HEK293 (cell line): ENCODE measurements around the gene MXD4.

ENCODE experiments used
- EGR2 ChIP-seq: fragments of 450-650 bp; formaldehyde crosslinking; IDR thresholded peaks from 2 replicates; pipeline ENCODE4 v1.5.1; 2016; ENCODE audit warnings: low read depth, missing biosample characterization, missing genetic modification characterization
- KLF1 ChIP-seq: fragments of 450-650 bp; formaldehyde crosslinking; IDR thresholded peaks from 2 replicates; pipeline ENCODE4 v1.5.1; 2016; ENCODE audit warnings: missing biosample characterization, missing genetic modification characterization
- WT1 ChIP-seq: fragments of 450-650 bp; formaldehyde crosslinking; IDR thresholded peaks from 2 replicates; pipeline ENCODE4 v1.5.1; 2016; ENCODE audit warnings: missing biosample characterization, missing genetic modification characterization
- ZBTB10 ChIP-seq: fragments of 450-650 bp; formaldehyde crosslinking; IDR thresholded peaks from 2 replicates; pipeline ENCODE4 v1.5.1; 2016; ENCODE audit warnings: missing biosample characterization, missing genetic modification characterization
- ZFP3 ChIP-seq: fragments of 450-650 bp; formaldehyde crosslinking; IDR thresholded peaks from 2 replicates; pipeline ENCODE4 v1.5.1; 2016; ENCODE audit warnings: low read depth, missing biosample characterization, missing genetic modification characterization
- ZNF350 ChIP-seq: fragments of 450-650 bp; formaldehyde crosslinking; IDR thresholded peaks from 2 replicates; pipeline ENCODE4 v1.5.0; 2017; ENCODE audit warnings: missing biosample characterization, mild to moderate bottlenecking, missing genetic modification characterization
- ZNF366 ChIP-seq: fragments of 450-650 bp; formaldehyde crosslinking; conservative IDR thresholded peaks from 2 replicates; pipeline ENCODE4 v1.5.1; 2016; ENCODE audit warnings: missing biosample characterization, missing genetic modification characterization
- ZNF394 ChIP-seq: fragments of 450-650 bp; formaldehyde crosslinking; IDR thresholded peaks from 2 replicates; pipeline ENCODE4 v1.5.1; 2016; ENCODE audit warnings: missing biosample characterization, missing genetic modification characterization, mild to moderate bottlenecking, moderate library complexity, borderline replicate concordance
- ZNF529 ChIP-seq: fragments of 450-650 bp; formaldehyde crosslinking; IDR thresholded peaks from 2 replicates; pipeline ENCODE4 v1.5.1; 2017; ENCODE audit warnings: missing genetic modification characterization, missing biosample characterization; ENCODE audit not compliant: insufficient replicate concordance
- ZNF560 ChIP-seq: fragments of 450-650 bp; formaldehyde crosslinking; IDR thresholded peaks from 2 replicates; pipeline ENCODE4 v1.5.1; 2017; ENCODE audit warnings: missing biosample characterization, missing genetic modification characterization, borderline replicate concordance
- ZNF580 ChIP-seq: fragments of 450-650 bp; formaldehyde crosslinking; IDR thresholded peaks from 2 replicates; pipeline ENCODE4 v1.5.1; 2016; ENCODE audit warnings: missing biosample characterization, missing genetic modification characterization
- ZNF629 ChIP-seq: fragments of 450-650 bp; formaldehyde crosslinking; IDR thresholded peaks from 2 replicates; pipeline ENCODE4 v1.5.1; 2017; ENCODE audit warnings: missing biosample characterization, missing genetic modification characterization
- ZNF654 ChIP-seq: fragments of 450-650 bp; formaldehyde crosslinking; IDR thresholded peaks from 2 replicates; pipeline ENCODE4 v1.5.1; 2016; ENCODE audit warnings: low read depth, missing biosample characterization, missing genetic modification characterization
- ZNF677 ChIP-seq: fragments of 450-650 bp; IDR thresholded peaks from 2 replicates; pipeline ENCODE4 v1.5.0; 2018; ENCODE audit warnings: missing biosample characterization, mild to moderate bottlenecking, missing genetic modification characterization, moderate library complexity
- ZNF707 ChIP-seq: fragments of 450-650 bp; formaldehyde crosslinking; IDR thresholded peaks from 2 replicates; pipeline ENCODE4 v1.5.1; 2016; ENCODE audit warnings: missing biosample characterization, missing genetic modification characterization
- ZNF76 ChIP-seq: fragments of 450-650 bp; formaldehyde crosslinking; IDR thresholded peaks from 2 replicates; pipeline ENCODE4; 2016; ENCODE audit warnings: low read depth, missing biosample characterization, missing genetic modification characterization, borderline replicate concordance
- ZNF777 ChIP-seq: fragments of 450-650 bp; formaldehyde crosslinking; IDR thresholded peaks from 2 replicates; pipeline ENCODE4 v1.5.1; 2017; ENCODE audit warnings: missing biosample characterization, missing genetic modification characterization, borderline replicate concordance
- TF ChIP-seq, protein P1 (sequence below): fragments of 450-650 bp; formaldehyde crosslinking; IDR thresholded peaks from 2 replicates; pipeline ENCODE4 v1.5.0; 2017; ENCODE audit warnings: missing biosample characterization, missing genetic modification characterization, borderline replicate concordance
- TF ChIP-seq, protein P2 (sequence below): fragments of 450-650 bp; formaldehyde crosslinking; IDR thresholded peaks from 2 replicates; pipeline ENCODE4 v1.5.1; 2016; ENCODE audit warnings: missing biosample characterization, missing genetic modification characterization, low read depth
- TF ChIP-seq, protein P3 (sequence below): fragments of 450-650 bp; formaldehyde crosslinking; IDR thresholded peaks from 2 replicates; pipeline ENCODE4 v1.5.1; 2016; ENCODE audit warnings: missing biosample characterization, missing genetic modification characterization
- TF ChIP-seq, protein P4 (sequence below): fragments of 450-650 bp; formaldehyde crosslinking; IDR thresholded peaks from 2 replicates; pipeline ENCODE4 v1.5.1; 2016; ENCODE audit warnings: missing biosample characterization, missing genetic modification characterization

Gene MXD4

DNA sequence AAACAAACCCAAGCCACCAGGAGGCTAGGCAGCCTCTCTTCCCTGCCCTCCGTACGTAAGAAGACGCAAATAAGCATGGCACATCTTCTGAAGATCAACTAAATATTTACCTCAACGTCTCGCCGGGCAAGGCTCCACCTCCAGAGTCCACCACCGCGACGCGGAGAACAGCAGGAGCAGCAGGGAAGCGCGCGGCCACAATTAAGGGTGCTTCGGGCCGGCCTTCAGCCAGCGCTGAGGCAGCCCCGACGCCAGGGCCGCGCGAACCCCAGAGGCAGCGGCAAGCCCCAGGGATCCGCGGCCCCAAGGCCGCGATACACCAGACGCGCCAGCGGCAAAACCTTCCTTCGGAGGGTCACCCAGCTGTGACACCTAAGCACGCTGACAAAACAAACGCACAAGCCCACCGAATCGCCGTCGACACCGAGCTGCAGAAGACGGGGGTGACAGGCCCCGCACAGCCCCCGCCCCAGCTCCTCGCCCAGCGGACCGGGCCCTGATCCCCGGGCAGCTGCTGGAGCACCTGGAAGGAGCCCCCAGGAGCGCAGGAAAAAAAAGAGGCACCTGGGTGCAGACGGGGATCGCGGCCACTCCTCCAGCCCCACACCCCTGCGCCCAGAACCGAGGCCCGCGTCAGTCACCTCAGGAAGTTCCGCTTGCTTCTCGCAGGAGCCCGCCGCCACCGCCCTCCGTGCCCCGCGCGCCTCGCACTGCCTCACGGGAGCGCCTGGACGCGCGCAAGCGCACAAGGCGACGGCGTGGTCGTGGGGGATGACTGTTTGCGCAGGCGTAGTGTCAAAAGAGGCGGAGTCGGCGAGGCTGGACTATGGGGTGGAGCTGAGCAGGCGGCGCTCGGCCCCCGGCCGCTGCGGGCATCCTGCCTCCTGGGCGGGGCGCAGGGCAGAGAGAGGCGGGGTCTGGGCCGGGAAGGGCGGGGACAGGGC, 20.2 kb downstream of the MXD4 start, which contains the start of the genes HAUS3 and POLN (continued):
- TF ChIP-seq, protein P1, sequence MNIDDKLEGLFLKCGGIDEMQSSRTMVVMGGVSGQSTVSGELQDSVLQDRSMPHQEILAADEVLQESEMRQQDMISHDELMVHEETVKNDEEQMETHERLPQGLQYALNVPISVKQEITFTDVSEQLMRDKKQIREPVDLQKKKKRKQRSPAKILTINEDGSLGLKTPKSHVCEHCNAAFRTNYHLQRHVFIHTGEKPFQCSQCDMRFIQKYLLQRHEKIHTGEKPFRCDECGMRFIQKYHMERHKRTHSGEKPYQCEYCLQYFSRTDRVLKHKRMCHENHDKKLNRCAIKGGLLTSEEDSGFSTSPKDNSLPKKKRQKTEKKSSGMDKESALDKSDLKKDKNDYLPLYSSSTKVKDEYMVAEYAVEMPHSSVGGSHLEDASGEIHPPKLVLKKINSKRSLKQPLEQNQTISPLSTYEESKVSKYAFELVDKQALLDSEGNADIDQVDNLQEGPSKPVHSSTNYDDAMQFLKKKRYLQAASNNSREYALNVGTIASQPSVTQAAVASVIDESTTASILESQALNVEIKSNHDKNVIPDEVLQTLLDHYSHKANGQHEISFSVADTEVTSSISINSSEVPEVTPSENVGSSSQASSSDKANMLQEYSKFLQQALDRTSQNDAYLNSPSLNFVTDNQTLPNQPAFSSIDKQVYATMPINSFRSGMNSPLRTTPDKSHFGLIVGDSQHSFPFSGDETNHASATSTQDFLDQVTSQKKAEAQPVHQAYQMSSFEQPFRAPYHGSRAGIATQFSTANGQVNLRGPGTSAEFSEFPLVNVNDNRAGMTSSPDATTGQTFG (tag by site-specific recombination) = no peak
- TF ChIP-seq ZNF707 (tag by site-specific recombination) (no peak), ZFP3 (tag by site-specific recombination) (no peak), EGR2 (tag by site-specific recombination) (no peak), ZNF629 (tag by site-specific recombination) (peak; percentile 10; the same call in 1 of the 2 replicates), ZNF366 (no peak), ZNF677 (tag by site-specific recombination) (no peak), ZNF394 (tag by site-specific recombination) (peak; percentile 78), ZNF76 (peak; percentile 91), ZNF654 (tag by site-specific recombination) (no peak), ZNF777 (peak; percentile 59; the same call in 1 of the 2 replicates), ZNF580 (0 out of 2 replicates have a peak, but pooled peaks have one; percentile 18), ZBTB10 (tag by site-specific recombination) (peak; percentile 81; the same call in 1 of the 2 replicates), ZNF350 (tag by site-specific recombination) (no peak), ZNF529 (no peak), ZNF560 (tag by site-specific recombination) (no peak), WT1 (tag by site-specific recombination) (peak; percentile 29; the same call in 1 of the 2 replicates), KLF1 (tag by site-specific recombination) (peak; percentile 37)
- TF ChIP-seq, protein P2, sequence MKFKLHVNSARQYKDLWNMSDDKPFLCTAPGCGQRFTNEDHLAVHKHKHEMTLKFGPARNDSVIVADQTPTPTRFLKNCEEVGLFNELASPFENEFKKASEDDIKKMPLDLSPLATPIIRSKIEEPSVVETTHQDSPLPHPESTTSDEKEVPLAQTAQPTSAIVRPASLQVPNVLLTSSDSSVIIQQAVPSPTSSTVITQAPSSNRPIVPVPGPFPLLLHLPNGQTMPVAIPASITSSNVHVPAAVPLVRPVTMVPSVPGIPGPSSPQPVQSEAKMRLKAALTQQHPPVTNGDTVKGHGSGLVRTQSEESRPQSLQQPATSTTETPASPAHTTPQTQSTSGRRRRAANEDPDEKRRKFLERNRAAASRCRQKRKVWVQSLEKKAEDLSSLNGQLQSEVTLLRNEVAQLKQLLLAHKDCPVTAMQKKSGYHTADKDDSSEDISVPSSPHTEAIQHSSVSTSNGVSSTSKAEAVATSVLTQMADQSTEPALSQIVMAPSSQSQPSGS = no peak
- TF ChIP-seq, protein P3, sequence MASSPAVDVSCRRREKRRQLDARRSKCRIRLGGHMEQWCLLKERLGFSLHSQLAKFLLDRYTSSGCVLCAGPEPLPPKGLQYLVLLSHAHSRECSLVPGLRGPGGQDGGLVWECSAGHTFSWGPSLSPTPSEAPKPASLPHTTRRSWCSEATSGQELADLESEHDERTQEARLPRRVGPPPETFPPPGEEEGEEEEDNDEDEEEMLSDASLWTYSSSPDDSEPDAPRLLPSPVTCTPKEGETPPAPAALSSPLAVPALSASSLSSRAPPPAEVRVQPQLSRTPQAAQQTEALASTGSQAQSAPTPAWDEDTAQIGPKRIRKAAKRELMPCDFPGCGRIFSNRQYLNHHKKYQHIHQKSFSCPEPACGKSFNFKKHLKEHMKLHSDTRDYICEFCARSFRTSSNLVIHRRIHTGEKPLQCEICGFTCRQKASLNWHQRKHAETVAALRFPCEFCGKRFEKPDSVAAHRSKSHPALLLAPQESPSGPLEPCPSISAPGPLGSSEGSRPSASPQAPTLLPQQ (tag by site-specific recombination) = peak; percentile 27; the same call in 1 of the 2 replicates
- TF ChIP-seq, protein P4, sequence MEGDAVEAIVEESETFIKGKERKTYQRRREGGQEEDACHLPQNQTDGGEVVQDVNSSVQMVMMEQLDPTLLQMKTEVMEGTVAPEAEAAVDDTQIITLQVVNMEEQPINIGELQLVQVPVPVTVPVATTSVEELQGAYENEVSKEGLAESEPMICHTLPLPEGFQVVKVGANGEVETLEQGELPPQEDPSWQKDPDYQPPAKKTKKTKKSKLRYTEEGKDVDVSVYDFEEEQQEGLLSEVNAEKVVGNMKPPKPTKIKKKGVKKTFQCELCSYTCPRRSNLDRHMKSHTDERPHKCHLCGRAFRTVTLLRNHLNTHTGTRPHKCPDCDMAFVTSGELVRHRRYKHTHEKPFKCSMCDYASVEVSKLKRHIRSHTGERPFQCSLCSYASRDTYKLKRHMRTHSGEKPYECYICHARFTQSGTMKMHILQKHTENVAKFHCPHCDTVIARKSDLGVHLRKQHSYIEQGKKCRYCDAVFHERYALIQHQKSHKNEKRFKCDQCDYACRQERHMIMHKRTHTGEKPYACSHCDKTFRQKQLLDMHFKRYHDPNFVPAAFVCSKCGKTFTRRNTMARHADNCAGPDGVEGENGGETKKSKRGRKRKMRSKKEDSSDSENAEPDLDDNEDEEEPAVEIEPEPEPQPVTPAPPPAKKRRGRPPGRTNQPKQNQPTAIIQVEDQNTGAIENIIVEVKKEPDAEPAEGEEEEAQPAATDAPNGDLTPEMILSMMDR (tag by site-specific recombination) = 0 out of 2 replicates have a peak, but pooled peaks have one; percentile 35
